GM19025 (cell line): Measurements from ENCODE around the gene CHAC1.

Source experiments
- ATAC-seq: cut with Tn5 transposase; IDR thresholded peaks from one replicate; pipeline ENCODE4 v1.9.1; 2021; ENCODE audit warnings: mild to moderate bottlenecking, low read depth, moderate library complexity; ENCODE audit not compliant: unreplicated experiment

CHAC1 gene

DNA sequence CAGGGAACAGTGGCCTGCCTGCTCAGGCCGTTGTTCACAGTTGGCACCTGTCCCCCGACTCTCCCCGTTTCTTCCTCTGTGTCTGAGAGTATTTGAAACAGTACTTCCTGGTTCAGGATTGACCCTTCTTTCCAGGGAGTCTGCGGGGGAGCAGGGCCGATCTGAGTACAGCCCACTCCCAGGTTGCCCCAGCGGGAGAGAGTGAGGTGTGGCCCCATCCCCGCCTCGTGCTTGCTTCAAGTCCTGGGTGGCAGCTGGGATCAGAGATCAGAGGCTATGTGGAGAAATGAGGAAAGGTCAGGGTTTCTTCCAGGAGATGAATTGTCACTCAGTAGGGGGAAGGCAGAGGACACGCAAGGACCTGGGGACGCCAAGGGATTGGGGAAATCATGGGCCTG is 30.7 kb upstream of the CHAC1 start:
- no peak for ATAC-seq

DNA sequence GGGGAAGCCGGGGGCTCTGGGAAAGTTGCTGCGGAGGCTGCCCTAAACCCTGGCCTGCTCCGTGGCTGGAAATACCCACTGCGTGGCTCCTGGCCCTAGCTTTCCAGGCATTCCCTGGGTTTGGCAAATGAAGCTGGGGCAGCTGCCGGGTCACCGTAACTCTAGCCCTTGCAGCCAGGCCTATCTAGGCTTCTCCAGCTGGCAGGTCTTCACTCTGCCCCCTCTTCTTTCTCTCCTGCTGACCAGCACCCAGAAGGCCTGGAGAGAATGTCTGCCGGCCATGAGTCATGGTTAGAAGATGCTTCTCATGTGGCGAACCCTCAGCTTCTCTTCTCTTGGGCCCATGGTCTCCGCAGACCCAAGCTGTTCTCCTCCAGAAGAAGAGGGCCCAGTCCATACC is 29.7 kb upstream of the CHAC1 start:
- no peak for ATAC-seq

DNA sequence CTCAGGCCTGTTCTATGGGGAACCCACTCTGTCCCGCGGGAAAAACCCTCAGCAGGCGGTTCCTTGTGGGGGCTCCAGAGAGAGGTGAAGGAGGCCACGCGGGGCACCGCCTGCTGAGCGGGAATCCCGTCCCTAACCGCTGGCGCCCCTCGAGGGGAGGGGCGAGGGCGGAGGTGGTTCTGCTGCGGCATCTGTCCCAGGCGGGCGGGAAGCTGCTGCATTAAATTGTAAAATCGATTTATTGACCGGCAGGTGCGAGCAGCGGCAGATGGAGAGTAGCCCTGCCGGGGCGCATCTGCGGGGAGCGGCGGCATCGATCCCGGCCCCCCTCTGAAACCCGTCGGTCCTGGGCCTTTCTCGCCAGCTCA is 27.8 kb upstream of the CHAC1 start:
- no peak for ATAC-seq

DNA sequence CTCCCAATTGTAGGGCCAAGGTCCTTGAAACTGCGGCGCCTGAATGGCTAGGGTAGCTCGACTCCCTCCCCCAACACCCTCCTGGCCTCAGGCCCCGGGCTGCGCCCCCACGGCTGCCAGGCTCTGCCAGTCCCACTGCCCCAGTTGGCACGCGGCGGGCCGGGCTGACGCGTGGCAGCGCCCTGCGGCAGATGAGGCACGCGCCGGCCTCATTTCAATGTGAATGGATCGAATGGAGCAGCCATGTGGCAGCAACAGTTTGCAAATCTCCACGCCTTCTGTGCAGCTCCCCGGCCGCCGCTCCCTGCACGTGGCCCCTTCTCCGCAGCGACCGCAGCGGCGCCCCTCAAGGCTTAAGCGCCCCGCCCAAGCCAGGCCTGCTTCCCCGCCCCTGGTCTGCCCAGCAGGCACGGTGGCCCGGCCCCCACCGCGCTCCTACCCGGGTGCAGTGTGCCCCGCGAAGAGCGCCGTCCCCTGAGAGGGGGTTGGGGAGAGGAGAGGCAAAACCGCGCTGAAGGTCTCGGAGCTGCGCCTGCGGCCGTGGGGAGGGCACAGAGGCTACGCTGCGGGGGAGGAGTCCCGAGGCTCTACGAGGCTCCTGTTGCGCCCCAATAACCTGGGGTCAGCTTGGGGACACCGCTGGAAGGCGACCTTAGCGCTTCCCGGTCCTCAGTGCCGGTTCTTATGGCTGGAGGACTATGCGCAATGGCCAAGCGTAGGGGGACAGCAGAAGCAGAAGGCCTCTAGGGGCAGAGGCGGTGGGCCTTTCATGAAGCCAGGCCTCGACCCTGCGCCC is 27.2 kb upstream of the CHAC1 start:
- no peak for ATAC-seq

DNA sequence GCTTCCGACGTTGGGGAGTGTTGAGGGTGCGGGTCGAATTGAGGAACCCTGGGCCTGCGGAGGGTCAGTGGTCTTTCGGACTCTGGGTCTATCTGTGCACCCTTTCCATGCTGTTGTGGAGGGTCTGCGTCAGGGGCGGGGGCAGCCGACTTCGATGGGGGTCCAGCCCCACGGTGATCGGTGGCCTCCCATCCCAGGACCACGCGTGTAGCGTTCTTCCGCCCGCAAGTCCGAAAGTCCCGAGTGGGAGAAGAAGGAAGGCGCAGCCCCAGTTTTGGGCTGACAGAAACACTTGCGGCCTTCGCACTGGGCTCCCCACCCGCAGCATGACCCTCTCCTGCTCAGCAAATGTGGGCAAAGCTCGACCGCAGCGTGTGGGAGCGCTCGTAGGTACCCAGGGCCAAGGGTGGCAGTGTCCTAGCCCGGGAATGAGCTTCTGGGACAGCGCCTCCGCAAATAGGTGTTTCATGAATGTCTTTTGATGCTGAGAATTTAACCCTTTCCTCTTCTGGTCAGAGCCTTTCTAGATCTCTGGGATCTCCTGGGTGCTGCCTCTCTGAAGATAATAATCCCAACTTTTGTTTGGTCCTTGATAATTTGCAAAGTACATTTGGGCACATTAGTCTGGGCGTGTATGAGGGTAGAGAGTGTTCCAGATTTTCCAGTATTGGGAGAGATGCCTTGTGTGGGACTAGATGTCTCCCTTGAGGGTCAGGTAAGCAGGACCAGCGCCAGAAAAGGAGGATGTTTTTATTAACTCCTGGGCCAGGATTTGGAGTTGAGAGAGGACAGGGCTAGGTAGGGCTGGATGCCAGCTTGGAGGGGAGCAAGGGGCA is 26.4 kb upstream of the CHAC1 start:
- no peak for ATAC-seq

DNA sequence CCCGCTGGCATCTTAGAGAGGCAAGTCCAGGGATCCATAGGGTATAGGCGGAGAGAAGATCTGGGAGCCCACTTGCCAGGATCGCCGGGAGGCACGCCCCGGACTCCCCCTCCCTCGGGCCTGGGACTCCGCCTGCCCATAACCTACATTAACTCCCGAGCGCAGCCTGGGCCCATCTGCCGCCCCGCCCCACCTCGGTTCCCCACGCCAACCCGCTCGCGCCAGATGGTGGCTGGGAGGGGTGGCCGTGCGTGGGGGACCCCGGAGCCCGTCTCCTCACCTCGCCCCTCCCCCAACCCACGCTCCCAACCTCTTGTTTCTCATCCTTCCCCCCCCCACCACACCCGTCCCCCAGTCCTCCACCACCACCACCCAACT is 25.8 kb upstream of the CHAC1 start:
- no peak for ATAC-seq

DNA sequence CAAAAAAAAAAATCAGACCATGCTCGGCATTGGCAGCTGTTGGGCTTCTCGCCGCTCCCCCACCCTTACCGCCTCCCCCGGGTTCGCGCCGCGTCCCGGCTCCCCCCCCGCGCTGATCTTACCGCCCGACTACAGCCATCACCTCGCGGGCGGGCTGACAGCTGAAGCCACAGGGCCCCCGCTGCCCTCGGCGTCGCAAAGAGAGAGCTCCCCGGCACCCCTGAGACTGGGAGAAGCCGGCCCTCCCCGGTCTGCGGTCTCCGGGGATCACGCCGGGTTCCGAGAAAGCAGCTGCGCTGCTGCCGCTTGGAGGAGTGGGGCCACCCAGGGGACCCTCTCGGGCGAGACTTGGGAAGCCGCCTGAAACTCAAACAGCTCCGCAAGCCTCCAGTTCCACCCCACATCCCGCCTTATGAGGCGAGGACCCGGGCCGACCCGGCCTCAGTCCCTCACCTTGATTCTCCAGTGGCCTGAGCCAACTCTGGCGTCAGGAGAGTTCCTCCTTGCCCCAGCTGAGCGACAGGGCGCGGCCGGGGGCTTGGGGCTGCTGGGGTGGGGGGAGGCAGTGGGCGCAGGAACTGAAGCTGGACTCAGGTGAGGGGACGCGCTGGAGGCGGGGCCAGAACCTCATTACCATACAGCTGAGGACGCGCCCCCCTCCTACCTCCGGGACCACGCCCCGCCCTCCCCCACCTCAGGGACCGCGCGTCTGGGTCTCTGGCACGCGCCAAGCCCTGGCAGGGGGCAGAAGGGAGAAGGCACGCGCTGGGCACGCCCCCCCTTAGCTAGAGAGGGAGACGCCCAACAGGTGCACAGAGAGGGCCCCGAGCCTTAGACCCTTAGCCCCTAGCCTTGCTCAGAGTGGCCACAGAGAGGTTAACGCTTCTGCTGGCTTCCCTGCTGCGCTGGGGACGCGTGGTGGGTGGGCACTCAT is 25.1 kb upstream of the CHAC1 start:
- no peak for ATAC-seq

DNA sequence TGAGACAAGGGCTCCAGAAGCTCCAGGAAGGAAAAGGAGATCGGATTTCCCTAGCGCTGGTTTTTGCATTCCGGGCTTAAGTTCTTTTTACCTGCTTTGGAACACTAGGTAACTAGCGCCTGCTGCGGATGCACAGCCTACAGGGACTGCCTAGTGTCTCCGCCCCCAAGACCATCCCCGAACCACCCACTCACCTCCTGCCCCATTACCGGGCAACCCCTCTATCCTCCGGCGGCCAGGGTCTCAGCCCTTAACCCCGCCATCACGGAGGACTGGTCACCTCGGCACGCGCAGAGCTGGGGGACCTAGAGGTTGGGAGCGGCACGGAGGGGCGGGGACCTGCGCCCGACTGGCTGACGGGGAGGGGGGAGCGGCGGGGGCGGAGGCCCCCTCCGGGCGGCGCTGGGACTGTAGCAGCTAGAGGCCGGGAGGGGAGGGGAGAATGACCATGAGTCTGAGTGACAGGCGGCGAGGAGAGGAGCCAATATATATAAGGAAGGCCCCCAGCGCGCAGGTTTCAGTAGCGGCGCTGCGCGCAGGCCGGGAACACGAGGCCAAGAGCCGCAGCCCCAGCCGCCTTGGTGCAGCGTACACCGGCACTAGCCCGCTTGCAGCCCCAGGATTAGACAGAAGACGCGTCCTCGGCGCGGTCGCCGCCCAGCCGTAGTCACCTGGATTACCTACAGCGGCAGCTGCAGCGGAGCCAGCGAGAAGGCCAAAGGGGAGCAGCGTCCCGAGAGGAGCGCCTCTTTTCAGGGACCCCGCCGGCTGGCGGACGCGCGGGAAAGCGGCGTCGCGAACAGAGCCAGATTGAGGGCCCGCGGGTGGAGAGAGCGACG is 24.2 kb upstream of the CHAC1 start, which contains the start of gene DLL4:
DLL4 (plus strand) TSS at position 520 of the 839 bp plus-strand sequence. CDS start 329 bp downstream, outside the sequence.
- ATAC-seq = no peak

DNA sequence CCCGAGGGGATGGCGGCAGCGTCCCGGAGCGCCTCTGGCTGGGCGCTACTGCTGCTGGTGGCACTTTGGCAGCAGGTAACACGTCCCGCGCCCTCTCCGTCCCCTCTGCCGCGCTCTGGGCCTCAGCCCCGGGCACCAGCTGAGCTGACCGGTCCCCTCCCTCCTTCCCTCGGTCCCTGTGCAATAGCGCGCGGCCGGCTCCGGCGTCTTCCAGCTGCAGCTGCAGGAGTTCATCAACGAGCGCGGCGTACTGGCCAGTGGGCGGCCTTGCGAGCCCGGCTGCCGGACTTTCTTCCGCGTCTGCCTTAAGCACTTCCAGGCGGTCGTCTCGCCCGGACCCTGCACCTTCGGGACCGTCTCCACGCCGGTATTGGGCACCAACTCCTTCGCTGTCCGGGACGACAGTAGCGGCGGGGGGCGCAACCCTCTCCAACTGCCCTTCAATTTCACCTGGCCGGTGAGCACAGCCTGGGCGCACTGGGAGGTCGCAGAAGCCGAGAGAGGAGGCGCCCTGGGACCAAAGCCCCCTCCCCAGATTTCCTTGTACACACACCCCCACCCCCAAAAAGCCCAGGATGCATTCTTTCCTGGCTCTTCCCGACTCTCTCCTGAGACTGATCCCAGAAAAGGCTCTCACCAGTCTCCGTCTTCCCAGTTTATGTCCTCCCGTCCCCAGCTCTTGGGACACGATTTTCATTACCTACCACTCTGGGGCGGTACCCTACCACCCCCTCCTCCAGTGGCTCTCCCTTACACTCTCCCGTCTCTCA is 23.4 kb upstream of the CHAC1 start:
- no peak for ATAC-seq

DNA sequence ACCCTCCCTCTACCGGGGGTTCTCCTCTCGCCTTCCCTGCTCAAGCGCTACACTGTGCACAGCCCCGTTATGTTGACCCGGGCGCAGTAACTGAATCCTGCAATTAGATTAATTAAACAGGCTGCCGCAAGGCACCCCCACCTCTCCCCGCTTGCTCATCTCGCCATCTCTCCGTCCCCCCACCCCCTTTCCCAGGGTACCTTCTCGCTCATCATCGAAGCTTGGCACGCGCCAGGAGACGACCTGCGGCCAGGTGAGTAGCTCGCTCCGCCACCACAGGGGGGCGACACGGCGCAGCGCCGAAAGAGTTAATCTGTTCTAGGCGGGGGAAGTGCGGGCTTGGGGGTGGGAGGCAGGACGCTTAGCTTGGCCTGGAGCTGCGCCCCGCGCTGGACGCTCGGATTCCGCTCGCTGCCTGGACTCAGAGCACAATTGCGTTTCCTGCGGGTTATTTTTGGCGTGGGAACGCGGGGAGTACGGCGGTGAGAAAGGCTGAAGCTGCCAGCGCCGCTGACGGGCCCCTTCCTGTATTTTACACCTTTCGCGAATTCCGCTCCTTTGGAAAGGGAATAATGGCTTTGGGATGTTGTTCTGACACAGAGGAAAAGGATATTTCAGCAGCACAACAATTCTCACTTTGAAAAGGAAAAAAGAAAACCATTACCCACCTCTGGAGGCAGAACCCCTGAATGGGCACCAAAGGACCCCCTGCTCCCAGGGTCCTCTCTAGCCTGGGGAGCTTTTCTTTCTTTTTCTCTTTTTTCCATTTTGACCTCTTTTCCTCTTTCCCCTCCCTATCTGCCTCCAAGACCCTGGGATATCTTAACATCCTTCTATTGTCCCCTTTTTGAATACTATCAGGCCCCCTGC is 22.6 kb upstream of the CHAC1 start:
- no peak for ATAC-seq

DNA sequence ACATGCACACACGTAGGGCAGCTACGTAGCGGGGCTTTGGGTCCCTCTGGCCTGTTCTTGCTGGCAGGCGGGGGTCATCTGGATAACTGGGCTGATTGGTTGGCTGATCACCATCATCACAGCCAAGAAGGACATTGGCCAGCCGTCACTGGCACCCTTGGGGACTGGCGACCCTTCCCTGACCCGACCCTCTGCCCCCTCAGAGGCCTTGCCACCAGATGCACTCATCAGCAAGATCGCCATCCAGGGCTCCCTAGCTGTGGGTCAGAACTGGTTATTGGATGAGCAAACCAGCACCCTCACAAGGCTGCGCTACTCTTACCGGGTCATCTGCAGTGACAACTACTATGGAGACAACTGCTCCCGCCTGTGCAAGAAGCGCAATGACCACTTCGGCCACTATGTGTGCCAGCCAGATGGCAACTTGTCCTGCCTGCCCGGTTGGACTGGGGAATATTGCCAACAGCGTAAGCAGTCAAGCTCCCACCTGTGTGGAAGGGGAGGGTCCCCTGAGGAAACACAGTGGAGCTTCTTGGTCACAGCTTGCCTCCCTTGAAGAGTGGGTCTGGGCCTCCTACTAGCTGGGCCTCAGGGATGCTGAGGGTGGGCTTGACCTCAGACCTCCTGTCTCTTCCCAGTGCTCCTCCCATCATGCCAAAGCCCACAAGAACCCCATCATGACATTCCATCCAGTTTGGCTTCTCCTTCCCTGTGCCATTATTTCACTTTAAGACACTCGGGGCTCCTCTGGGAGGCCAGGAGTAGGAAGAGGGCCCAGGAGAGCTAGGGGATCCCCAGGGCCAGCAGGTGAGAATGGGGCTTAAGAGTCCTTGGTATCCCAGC is 21.8 kb upstream of the CHAC1 start:
- no peak for ATAC-seq

DNA sequence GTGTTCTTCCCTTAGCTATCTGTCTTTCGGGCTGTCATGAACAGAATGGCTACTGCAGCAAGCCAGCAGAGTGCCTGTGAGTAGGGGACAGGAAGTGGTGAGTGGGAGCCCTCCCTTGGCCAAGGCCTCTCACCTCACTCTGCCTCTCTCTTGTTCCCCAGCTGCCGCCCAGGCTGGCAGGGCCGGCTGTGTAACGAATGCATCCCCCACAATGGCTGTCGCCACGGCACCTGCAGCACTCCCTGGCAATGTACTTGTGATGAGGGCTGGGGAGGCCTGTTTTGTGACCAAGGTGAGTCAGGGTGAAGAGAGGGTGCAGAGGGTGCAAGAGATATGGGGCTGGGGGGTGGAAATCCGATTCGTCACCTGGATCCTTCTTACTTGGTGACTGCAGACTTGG is 21.1 kb upstream of the CHAC1 start:
- no peak for ATAC-seq

DNA sequence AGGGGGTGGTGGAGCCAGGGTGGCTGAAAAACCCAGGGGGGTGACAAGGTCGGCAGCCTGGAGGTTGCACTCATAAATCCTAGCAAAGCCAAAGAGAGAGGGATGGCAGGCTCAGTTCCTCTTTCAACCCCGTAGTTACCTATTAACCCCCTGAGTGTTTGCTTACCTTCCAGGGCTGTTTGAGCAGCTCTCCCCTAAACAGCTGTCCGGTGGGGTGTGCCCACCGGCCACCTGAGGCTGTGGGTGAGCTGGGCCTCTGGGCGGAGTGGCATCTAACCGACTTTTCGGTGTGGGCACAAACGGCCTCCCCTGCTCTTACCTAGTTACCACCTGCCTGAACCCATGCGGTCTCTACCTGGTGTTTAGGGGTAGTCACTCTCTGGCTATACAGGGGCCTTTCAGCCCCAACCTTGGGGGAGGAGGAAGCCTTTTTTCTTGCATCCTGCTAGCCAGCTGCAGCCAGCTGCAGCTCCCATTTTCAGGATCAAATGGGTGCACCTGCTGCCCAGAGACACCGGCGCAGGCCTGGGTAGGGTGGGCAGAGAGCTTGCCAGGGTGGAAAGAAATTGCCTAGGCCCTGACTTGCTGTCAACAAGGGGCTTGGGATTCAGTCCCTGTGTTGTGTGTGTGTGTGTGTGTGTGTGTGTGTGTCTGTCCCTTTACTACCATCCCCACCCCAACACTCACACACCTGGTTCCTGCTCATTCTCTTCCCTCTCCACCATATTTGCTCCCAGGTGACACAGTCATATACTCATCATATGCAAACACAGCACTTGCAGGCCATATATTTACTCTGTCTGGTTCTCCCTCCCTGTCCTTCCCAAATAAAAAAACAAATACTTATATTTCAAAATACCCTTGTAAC is 20.4 kb upstream of the CHAC1 start:
- no peak for ATAC-seq

DNA sequence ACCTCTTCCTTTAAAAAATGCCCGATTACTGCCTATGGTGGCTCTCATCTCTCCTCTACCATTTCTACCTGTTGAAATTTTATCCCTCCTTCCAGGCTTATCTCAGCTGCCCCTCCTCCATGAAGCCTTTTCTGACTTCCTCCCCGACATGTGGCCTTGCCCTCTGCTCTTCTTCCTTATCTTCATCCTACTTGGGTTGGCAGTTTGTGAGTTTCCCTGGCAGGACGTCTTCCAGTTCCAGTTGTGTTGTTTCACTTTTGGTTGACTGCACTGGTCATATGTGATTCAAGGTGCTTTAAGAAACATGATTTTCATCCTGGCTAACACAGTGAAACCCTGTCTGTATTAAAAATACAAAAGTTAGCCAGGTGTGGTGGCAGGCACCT is 19.8 kb upstream of the CHAC1 start:
- no peak for ATAC-seq

DNA sequence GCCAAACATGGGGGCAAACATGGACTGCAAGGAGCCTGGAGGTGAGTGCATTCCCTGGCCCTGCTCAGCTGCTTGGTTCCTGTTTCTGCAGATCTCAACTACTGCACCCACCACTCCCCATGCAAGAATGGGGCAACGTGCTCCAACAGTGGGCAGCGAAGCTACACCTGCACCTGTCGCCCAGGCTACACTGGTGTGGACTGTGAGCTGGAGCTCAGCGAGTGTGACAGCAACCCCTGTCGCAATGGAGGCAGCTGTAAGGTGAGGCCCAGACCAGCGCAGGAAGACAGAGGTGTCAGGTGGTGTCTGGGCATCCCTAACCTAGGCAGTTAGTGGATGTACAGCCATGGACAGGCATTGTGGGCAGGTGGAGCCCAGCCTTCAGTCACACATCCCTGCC is 18.8 kb upstream of the CHAC1 start:
- ATAC-seq = no peak

DNA sequence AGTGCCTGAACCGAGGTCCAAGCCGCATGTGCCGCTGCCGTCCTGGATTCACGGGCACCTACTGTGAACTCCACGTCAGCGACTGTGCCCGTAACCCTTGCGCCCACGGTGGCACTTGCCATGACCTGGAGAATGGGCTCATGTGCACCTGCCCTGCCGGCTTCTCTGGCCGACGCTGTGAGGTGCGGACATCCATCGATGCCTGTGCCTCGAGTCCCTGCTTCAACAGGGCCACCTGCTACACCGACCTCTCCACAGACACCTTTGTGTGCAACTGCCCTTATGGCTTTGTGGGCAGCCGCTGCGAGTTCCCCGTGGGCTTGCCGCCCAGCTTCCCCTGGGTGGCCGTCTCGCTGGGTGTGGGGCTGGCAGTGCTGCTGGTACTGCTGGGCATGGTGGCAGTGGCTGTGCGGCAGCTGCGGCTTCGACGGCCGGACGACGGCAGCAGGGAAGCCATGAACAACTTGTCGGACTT is 17.0 kb upstream of the CHAC1 start:
- ATAC-seq = no peak
